HUDEP-2 (cell line): Measurements from ENCODE around the gene RGS14.
"Not testable (repeated sequence)": the region's sequence is repeated elsewhere in the genome, so short reads cannot be mapped to it uniquely, and the experiment has no call there.

ENCODE experiments used
- DNase-seq, 76 experiments: peaks; one replicate each; lab custom pipeline; 2025; ENCODE audit not compliant: unreplicated experiment in 76 of 76; lab: John Stamatoyannopoulos, UW

RGS14 gene

DNA sequence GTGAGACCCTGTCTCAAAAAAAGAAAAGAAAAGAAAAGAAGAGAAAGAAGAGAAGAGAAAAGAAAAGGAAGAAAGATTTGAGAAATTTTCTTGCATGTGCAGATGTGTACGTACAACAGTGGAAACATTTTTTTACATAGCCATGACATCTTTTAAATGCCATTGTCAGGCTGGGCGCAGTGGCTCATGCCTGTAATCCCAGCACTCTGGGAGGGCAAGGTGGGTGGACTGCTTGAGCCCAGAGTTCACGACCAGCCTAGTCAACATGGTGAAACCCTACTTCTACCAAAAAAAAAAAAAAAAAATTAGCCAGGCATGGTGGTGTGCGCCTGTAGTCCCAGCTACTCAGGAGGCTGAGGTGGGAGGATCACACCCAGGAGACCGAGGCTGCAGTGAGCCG, 12.8 kb upstream of the RGS14 start:
- no peak for DNase-seq

- no peak for DNase-seq
Measured at GRCh38 chr5:177346820-177347219, 10.9 kb upstream of the RGS14 start.

GRCh38 chr5:177347699-177348098, 10.0 kb upstream of the RGS14 start:
- DNase-seq, result no peak

DNA sequence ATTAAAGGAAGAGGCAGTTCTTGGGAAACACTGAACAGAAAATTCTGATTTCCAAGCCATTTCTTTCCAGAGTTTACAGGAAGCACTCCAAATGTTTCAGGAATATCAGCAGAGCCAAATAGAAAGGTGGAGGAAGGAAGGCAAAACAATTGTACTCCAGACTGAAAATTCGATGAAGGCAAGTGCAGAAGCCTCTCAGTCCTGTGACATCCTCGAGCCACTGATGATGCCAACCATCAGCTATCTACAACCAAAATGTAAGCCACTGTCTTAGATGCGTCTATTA, 8.4 kb upstream of the RGS14 start:
- no peak for DNase-seq

- no peak for DNase-seq
Measured at GRCh38 chr5:177349762-177350161, 8.0 kb upstream of the RGS14 start.

GRCh38 chr5:177350776-177351391, 6.8 kb upstream of the RGS14 start:
- DNase-seq, result no peak

DNA sequence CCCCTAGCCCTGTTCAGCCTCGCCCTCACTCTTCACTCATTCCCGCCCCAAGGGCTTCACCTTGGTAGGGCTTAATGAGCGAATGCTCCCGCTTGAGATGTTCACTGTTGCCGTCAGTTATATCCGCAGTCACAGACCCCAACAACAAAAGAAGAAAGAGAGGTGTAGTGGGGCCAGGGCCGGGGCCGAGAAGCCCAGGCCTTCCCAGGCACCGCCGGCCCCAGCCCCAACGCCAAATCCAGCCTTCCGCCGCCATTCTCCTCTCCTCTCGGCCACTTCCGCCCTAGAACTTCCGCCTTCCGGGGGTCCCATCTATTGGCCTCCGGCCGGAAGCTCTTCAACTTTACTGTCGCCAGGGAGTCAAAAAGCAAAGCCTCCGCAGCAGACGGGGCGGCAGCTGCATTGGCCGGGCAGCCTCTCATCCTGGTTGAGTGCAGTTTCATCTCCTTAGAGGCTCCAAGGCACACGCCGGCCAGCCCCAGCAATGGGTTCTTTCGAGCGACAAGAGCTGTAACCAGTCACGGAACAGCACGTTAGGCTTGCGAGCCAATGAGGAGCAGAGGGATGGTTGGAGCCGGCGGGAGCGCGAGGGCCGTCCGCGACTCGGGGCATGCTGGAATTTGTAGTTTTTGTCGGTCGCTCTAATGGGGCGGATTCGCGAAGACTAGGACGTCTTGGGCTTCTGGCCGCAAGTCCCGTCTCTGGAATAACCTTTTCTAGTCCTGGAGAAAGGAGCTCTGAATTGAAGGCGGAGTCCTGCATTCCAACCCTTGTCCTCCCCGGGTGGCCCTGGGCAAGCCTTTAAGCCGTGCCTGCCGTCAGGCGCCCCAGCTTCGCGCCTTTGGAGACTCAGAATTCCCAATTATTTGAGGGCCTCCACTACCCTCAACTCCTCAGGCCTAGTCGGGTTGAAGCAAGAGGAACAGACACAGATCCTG, 6.1 kb upstream of the RGS14 start, which contains the start of gene LMAN2:
TSS of gene LMAN2 (minus strand) at position 277 of the 938 bp plus-strand sequence. CDS start at position 256, 21 bp downstream.
- peak in 74 of 76 experiments; percentile 48 to 93 (median 86) for DNase-seq

GRCh38 chr5:177353093-177353492, 4.6 kb upstream of the RGS14 start:
- no peak for DNase-seq

GRCh38 chr5:177354256-177354655, 3.5 kb upstream of the RGS14 start:
- DNase-seq, result no peak

DNA sequence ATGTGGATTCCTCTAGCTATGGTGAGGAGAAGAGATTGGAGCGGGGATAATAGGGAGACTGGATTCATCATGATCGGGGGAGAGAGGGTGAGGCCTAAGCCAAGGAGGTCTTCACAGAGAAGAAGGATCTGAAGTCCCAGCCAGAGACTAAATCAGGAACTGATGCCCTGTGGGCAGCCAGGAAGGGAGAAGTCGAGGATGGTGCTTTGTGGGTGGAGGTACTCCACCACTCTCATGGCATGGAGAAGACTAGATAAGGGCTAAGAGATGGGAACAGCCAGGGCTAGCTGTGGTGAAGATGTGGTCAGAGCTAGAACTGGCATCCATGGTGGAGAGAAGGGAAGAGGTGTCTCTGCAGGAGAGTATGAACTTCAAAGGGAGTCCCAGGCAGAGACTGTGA, 3.0 kb upstream of the RGS14 start:
- DNase-seq, result no peak

DNA sequence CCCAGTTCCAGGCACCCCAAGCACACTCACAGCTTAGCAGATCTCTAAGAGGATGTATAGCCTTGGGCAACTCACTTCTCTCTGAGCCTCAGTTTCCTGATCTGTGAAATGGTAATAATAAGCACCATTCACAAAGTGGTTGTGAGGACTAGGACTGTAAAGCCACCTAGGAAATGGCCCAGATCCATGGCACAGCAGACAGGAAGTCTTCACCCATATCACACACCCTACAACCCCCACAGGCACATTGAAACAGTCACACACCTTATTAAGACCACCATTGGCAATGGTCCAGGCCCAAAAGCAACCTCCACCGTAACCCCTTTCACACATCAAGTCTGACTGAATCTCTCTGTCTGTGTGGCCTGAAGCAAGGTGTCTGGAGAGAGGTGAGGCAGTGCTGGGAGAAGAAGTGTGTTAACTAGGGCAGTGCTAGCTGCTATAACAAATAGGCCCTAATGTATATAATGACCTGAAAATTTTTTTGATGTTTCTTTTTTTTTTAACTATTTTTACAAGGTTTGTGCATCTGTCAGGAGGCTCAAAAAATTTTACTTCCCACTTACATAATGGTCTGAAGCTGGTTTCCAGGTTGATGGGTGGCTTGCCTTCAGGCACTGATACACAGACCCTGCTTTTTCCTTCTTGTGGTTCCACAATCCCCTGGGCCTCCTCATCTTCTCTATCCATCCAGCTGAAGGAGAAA, 2.4 kb upstream of the RGS14 start:
- no peak for DNase-seq

GRCh38 chr5:177355868-177356168, 1.9 kb upstream of the RGS14 start:
- DNase-seq, result peak in 3 of 76 experiments; percentile 7 to 47 (median 34)

GRCh38 chr5:177356746-177357145, 978 bp upstream of the RGS14 start:
- DNase-seq, result peak in 13 of 76 experiments; percentile 3 to 55 (median 22)

DNA sequence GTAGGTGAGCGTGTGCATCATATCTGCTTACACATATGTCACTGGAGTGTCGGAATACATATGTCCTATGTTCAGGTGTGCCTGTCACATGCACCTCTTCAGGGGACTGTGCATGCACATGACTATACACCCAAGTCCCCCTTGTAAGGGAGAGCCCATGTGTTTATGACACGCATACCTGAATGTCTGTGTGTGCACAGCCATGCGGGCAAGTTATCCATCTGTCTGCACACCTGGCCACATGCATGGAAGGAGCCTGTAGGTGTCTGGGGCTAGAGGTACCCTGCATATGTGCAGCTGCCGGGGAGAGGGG, 622 bp upstream of the RGS14 start:
- peak in 10 of 76 experiments; percentile 17 to 58 (median 38) for DNase-seq

DNA sequence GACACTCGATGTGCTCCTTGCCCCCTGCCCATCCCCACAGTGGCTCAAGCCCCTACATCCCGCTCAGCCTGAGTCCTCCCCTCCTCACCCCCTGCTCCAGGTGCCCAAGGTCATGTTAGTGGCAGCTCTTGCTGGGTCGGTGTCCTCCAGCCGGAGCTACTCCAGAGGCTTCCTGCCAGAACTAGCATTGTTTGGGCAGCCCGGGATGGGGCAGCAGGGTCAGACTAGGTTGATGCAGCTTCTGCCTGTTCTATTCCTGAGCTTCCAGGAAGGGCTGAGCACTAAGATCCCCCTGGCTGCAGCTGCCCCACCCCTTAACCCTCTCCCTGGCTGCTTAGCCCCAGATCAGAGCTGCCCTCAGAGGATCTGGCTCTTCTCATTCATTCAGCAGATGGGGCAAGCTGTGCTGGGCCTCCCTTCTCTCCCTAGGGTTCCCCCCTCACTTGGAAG, 671 bp downstream of the RGS14 start:
- DNase-seq, result peak in 11 of 76 experiments; percentile 6 to 64 (median 33)

DNA sequence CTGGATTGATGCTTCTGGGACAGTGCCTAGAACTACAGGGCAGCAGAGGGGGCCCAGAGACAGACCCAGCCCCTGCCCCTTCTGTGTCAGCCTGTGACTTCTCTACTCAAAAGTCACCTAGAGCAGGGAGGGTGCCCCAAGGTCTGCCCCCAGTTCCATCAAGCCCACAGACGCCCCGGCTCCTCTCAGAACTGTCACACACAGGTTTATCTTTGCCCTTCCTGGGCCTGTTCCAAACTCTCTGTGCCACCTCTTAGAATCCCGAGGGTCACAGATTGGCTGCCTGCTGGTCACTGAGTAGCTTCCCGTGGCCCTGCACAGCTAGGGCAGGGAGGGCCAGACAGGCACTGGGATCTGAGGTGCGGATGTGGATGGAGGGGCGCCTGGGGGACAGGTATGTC, 1.7 kb downstream of the RGS14 start:
- peak in 3 of 76 experiments; percentile 15 to 26 (median 25) for DNase-seq

GRCh38 chr5:177359860-177360259, 2.1 kb downstream of the RGS14 start:
- DNase-seq, result no peak

- not testable (repeated sequence) for DNase-seq
Measured at GRCh38 chr5:177360740-177361139, 3.0 kb downstream of the RGS14 start.

GRCh38 chr5:177361418-177362291, 3.9 kb downstream of the RGS14 start:
- DNase-seq, result no peak

- no peak for DNase-seq
Measured at GRCh38 chr5:177362292-177362609, 4.5 kb downstream of the RGS14 start.
